ENCODE data around the gene CHAC2.

DNA sequence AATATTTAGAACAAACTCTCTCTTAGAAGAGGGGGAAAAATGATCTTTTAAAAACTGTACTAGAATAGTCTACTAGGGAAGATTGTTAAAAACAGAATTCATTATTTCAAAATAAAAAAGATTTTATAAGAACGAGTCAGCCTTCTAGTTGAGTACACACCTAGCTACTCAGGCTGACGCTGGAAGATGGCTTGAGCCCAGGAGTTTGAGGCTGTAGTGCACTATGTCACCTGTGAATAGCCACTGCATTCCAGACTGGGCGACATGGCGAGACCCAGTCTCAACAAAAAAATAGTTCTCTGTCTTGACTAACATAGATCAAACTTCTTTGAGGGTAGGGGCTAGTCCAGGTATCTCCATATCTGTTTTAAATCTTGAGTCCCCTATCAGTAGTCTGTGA is 53.1 kb downstream of the CHAC2 start:
- no peak for TF ChIP-seq EP300 (IDR thresholded peaks at IDR 0.05; ENCODE audit: borderline replicate concordance)
- TF ChIP-seq TAF1 (IDR thresholded peaks at IDR 0.05; ENCODE audit: low read depth): no peak

Measured in Ishikawa (cell line).